ENCODE data around the gene FAM89A. TPM values are rescaled to one million over a fixed set of nuclear protein-coding genes. Genes with fewer than 3 reads are reported as not detected.

Gene FAM89A
- total and polyA plus RNA-seq, 9 of the 15 experiments (the other 6 are each of a cell fraction or from before 2014, with no cell fraction given) = 8.7 to 66.2 (median 43.3) TPM

DNA sequence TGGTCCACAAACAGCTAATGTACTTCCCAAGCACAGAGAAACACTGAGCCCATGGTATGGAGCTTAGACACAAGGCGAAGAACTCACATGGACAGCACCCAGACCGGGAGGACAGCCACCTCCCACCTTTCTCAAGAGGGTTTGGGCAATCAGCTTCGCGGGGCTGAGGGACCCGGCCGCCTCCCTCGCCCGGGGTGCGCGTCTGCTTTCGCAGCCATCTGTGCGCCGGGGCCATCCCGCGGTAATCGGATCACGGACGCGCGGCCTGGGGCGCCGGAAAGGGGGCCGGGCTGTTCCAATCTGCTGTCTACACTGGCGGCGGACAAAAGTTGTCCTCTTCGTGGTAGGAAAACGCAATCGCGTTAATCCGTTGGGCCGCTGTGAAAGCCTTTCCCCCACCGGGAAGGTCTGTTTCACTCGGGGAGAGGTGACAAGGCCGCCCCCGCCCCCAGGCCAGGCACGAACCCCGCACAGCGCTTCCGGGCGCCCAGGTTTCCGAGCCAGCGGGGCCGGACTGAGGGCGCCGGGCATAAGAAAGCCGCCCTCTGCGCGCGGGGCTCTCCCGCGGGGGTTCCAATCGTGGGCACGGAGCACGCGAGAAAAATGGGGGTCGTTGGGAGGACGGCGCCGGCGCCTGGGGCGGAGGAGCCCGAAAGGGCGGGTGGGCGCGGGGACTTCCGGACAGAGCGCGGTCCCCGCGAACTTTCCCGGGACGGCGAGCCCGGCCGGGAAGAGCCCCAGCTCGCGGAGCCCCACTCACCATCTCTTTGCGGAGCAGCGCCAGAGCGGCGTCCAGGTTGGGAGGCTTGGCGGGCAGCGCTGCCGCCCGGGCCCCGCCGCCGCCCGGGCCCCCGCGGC is 664 bp downstream of the FAM89A start (continued):
- TF ChIP-seq, protein P1, sequence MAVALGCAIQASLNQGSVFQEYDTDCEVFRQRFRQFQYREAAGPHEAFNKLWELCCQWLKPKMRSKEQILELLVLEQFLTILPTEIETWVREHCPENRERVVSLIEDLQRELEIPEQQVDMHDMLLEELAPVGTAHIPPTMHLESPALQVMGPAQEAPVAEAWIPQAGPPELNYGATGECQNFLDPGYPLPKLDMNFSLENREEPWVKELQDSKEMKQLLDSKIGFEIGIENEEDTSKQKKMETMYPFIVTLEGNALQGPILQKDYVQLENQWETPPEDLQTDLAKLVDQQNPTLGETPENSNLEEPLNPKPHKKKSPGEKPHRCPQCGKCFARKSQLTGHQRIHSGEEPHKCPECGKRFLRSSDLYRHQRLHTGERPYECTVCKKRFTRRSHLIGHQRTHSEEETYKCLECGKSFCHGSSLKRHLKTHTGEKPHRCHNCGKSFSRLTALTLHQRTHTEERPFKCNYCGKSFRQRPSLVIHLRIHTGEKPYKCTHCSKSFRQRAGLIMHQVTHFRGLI (CRISPR knock-in tag; IDR thresholded peaks at IDR 0.05) = no peak
- TF ChIP-seq NRF1 (conservative IDR thresholded peaks at IDR 0.05 in 1 of 2, IDR thresholded peaks at IDR 0.05 in 1 of 2) = peak; percentile 50 to 63; a peak in 3 of 4 replicates
- TF ChIP-seq, protein P2, sequence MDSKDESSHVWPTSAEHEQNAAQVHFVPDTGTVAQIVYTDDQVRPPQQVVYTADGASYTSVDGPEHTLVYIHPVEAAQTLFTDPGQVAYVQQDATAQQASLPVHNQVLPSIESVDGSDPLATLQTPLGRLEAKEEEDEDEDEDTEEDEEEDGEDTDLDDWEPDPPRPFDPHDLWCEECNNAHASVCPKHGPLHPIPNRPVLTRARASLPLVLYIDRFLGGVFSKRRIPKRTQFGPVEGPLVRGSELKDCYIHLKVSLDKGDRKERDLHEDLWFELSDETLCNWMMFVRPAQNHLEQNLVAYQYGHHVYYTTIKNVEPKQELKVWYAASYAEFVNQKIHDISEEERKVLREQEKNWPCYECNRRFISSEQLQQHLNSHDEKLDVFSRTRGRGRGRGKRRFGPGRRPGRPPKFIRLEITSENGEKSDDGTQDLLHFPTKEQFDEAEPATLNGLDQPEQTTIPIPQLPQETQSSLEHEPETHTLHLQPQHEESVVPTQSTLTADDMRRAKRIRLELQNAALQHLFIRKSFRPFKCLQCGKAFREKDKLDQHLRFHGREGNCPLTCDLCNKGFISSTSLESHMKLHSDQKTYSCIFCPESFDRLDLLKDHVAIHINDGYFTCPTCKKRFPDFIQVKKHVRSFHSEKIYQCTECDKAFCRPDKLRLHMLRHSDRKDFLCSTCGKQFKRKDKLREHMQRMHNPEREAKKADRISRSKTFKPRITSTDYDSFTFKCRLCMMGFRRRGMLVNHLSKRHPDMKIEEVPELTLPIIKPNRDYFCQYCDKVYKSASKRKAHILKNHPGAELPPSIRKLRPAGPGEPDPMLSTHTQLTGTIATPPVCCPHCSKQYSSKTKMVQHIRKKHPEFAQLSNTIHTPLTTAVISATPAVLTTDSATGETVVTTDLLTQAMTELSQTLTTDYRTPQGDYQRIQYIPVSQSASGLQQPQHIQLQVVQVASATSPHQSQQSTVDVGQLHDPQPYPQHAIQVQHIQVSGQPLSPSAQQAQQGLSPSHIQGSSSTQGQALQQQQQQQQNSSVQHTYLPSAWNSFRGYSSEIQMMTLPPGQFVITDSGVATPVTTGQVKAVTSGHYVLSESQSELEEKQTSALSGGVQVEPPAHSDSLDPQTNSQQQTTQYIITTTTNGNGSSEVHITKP (IDR thresholded peaks at IDR 0.05; ENCODE audit: partially characterized antibody) = peak; percentile 59
- TF ChIP-seq ETV5 (CRISPR knock-in tag; IDR thresholded peaks at IDR 0.05; ENCODE audit: low read depth) = peak; percentile 67; the same call in 1 of the 2 replicates
- peak; percentile 72 for TF ChIP-seq ZSCAN29 (IDR thresholded peaks at IDR 0.05)
- TF ChIP-seq ZHX1 (conservative IDR thresholded peaks at IDR 0.05; ENCODE audit: low read length) = no peak
- TF ChIP-seq, protein P3, sequence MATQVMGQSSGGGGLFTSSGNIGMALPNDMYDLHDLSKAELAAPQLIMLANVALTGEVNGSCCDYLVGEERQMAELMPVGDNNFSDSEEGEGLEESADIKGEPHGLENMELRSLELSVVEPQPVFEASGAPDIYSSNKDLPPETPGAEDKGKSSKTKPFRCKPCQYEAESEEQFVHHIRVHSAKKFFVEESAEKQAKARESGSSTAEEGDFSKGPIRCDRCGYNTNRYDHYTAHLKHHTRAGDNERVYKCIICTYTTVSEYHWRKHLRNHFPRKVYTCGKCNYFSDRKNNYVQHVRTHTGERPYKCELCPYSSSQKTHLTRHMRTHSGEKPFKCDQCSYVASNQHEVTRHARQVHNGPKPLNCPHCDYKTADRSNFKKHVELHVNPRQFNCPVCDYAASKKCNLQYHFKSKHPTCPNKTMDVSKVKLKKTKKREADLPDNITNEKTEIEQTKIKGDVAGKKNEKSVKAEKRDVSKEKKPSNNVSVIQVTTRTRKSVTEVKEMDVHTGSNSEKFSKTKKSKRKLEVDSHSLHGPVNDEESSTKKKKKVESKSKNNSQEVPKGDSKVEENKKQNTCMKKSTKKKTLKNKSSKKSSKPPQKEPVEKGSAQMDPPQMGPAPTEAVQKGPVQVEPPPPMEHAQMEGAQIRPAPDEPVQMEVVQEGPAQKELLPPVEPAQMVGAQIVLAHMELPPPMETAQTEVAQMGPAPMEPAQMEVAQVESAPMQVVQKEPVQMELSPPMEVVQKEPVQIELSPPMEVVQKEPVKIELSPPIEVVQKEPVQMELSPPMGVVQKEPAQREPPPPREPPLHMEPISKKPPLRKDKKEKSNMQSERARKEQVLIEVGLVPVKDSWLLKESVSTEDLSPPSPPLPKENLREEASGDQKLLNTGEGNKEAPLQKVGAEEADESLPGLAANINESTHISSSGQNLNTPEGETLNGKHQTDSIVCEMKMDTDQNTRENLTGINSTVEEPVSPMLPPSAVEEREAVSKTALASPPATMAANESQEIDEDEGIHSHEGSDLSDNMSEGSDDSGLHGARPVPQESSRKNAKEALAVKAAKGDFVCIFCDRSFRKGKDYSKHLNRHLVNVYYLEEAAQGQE (IDR thresholded peaks at IDR 0.05; ENCODE audit: borderline replicate concordance) = peak; percentile 60
- TF ChIP-seq, protein P3 (CRISPR knock-in tag; IDR thresholded peaks at IDR 0.05; ENCODE audit: low read depth) = no peak
- peak in 1 of 2 experiments; percentile 14; a peak in 1 of 4 replicates for TF ChIP-seq RAD21 (CRISPR knock-in tag; conservative IDR thresholded peaks at IDR 0.05 in 1 of 2, IDR thresholded peaks at IDR 0.05 in 1 of 2)

Measured in K562 (cell line).